Measurements from ENCODE around the gene ZNF853. TPM values are rescaled to one million over a fixed set of nuclear protein-coding genes. Genes with fewer than 3 reads are reported as not detected.

Gene ZNF853
- total RNA-seq, 1 experiment from 2014 or later: 3.4 TPM

DNA sequence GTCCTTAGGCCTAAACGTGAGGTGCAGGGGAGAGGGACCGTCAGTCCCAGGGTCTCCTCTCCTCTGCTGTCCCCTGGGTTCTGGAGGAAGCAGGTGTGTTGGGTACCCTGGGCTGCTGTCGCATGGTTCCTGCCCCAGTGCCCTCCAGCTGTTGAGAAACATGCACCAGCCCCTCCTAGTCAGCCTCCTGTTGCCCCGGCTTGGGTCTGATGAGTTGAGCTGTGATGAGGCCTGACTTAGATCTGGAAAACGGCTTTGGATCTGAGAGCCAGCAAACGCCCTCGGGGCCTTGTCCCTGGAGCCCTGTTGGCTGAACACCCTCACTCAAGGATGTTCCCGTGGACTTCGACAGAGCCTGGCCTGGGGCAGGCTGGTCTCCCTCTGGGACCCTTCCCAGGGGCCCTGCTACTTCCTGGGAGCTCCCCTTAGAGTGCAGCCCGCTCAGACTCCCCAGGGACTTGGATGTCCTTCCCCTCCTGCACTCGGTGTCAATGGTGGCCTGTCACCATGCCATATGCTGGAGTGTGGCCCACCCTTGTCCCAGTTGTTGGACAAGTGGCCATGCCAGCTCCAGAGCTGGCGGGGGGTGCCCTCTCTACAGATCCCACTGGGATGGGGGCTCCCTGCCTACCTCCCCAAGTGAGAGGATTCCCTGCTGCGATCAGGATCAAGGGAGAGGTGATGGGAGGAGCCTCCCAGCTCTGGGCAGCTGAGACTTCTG lies 34.0 kb downstream of the ZNF853 start:
- TF ChIP-seq CTCF (conservative IDR thresholded peaks at IDR 0.05; ENCODE audit: low read depth, low read length): no peak
- no peak for TF ChIP-seq EZH2 (IDR thresholded peaks at IDR 0.05; ENCODE audit: borderline replicate concordance, low read depth, low read length, poor library complexity, severe bottlenecking)
- peaks cover 20% of the 10 kb centered on the region for H3K36me3 ChIP-seq (ENCODE audit: insufficient read depth, low read length, poor library complexity, severe bottlenecking)
- H3K4me3 ChIP-seq (ENCODE audit: low read depth, low read length, poor library complexity, severe bottlenecking): no peak overlapping the region
- ChIA-PET CTCF (no interaction called here), POLR2A (ENCODE audit: low non-redundant PET) (no interaction called here)
- no TSS peak for BruUV-seq (replicated peaks)
- H3K4me1 ChIP-seq (ENCODE audit: insufficient read depth, low read length, poor library complexity, severe bottlenecking): no peaks in the 10 kb centered on the region
- DNase-seq (ENCODE audit: low spot score): no peak
- no peaks in the 10 kb centered on the region for H3K27me3 ChIP-seq (replicated peaks; ENCODE audit: insufficient read depth, low read depth, low read length, poor library complexity)
- no peak overlapping the region for H3K27ac ChIP-seq (ENCODE audit: low read depth, low read length, poor library complexity, severe bottlenecking)
- intact Hi-C loops (cut with micrococcal nuclease; ENCODE audit: unreplicated experiment): no loop called here
- H3K9me3 ChIP-seq (ENCODE audit: low read depth, low read length, poor library complexity, severe bottlenecking): no peaks in the 10 kb centered on the region

GRCh38 chr7:6650086-6650485 lies 34.7 kb downstream of the ZNF853 start:
- Histone ChIP-seq H3K4me1 (ENCODE audit: insufficient read depth, low read length, poor library complexity, severe bottlenecking) (no peaks in the 10 kb centered on the region), H3K9me3 (ENCODE audit: low read depth, low read length, poor library complexity, severe bottlenecking) (no peaks in the 10 kb centered on the region), H3K36me3 (ENCODE audit: insufficient read depth, low read length, poor library complexity, severe bottlenecking) (peaks cover 21% of the 10 kb centered on the region), H3K27ac (ENCODE audit: low read depth, low read length, poor library complexity, severe bottlenecking) (no peak overlapping the region), H3K27me3 (replicated peaks; ENCODE audit: insufficient read depth, low read depth, low read length, poor library complexity) (no peaks in the 10 kb centered on the region), H3K4me3 (ENCODE audit: low read depth, low read length, poor library complexity, severe bottlenecking) (no peak overlapping the region)
- no peak for DNase-seq (ENCODE audit: low spot score)
- intact Hi-C loops (cut with micrococcal nuclease; ENCODE audit: unreplicated experiment): no loop called here
- POLR2A ChIA-PET (ENCODE audit: low non-redundant PET): no interaction called here
- CTCF ChIA-PET: no interaction called here
- no peak for TF ChIP-seq EZH2 (IDR thresholded peaks at IDR 0.05; ENCODE audit: borderline replicate concordance, low read depth, low read length, poor library complexity, severe bottlenecking)
- TF ChIP-seq CTCF (conservative IDR thresholded peaks at IDR 0.05; ENCODE audit: low read depth, low read length): no peak
- no TSS peak for BruUV-seq (replicated peaks)

DNA sequence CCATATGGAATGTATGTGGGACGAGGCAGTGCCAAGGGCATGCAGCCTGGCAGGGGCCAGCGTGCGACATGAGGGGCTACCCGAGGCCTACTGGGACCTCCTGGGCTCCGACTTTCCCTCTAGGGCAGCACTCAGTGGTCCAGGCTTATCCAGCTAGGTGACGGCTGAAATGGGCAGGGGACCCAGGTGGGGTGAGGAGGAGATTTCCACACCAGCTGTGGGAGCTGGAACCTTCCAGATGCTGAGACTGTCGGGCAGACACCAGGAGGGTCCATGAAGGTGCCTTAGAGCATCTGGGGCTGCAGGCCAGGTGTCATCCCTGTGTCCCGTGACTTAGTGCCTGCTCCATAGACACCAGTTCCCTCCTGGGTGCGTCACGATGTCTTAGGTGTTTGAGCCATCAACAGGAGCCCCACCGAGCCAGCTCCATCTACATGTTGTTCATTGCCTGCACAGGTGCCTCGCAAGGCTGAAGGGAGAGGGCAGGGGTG lies 35.2 kb downstream of the ZNF853 start:
- Histone ChIP-seq H3K4me1 (ENCODE audit: insufficient read depth, low read length, poor library complexity, severe bottlenecking) (no peaks in the 10 kb centered on the region), H3K4me3 (ENCODE audit: low read depth, low read length, poor library complexity, severe bottlenecking) (no peak overlapping the region), H3K27ac (ENCODE audit: low read depth, low read length, poor library complexity, severe bottlenecking) (no peak overlapping the region), H3K9me3 (ENCODE audit: low read depth, low read length, poor library complexity, severe bottlenecking) (no peaks in the 10 kb centered on the region), H3K27me3 (replicated peaks; ENCODE audit: insufficient read depth, low read depth, low read length, poor library complexity) (no peaks in the 10 kb centered on the region), H3K36me3 (ENCODE audit: insufficient read depth, low read length, poor library complexity, severe bottlenecking) (peaks cover 21% of the 10 kb centered on the region)
- ChIA-PET CTCF (no interaction called here), POLR2A (ENCODE audit: low non-redundant PET) (no interaction called here)
- no TSS peak for BruUV-seq (replicated peaks)
- DNase-seq (ENCODE audit: low spot score): no peak
- intact Hi-C loops (cut with micrococcal nuclease; ENCODE audit: unreplicated experiment): no loop called here
- TF ChIP-seq EZH2 (IDR thresholded peaks at IDR 0.05; ENCODE audit: borderline replicate concordance, low read depth, low read length, poor library complexity, severe bottlenecking) (no peak), CTCF (conservative IDR thresholded peaks at IDR 0.05; ENCODE audit: low read depth, low read length) (no peak)
